Left ventricle myocardium superior (tissue), 1 donor: Measurements from ENCODE around the gene AHR. TPM values are rescaled to one million over a fixed set of nuclear protein-coding genes. Genes with fewer than 3 reads are reported as not detected.

Experiments used
- ATAC-seq: fragments of 200-7000 bp; cut with Tn5 transposase; one replicate; pipeline ENCODE4 v1.9.1; 2020; ENCODE audit warnings: mild to moderate bottlenecking, moderate library complexity
- DNase-seq: peaks from one replicate; pipeline ENCODE4 v3.0.0-alpha.2; 2020
- intact Hi-C: fragments of 100-400 bp; cut with micrococcal nuclease; formaldehyde crosslinking; loops from one replicate; pipeline ENCODE4 v1.11.0; 2022
- long read RNA-seq: library from polyadenylated mRNA; unstranded; transcript quantifications from one replicate; pipeline ENCODE4 v2.0.0, GENCODE V29; 2021
- total RNA-seq: library from RNA; stranded (reverse); fragmentation: NEBNext Ultra II Directional; extraction: Animal tissue kit (Norgen Biotek cat#: 25700); gene quantifications from one replicate; pipeline ENCODE4 v1.2.1, GENCODE V29; 2021
- donor health status: DM: no; HTN: yes; CAD: no; lungs with severe emphysema.

The AHR gene
- total RNA-seq, result 37.9 TPM
- long read RNA-seq, full-length matches to known transcripts, result 1 of 9 reads
- long read RNA-seq, partial matches to known transcripts, result 5 of 9 reads
- long read RNA-seq, other reads (novel, unspliced or antisense), result 3 of 9 reads

DNA sequence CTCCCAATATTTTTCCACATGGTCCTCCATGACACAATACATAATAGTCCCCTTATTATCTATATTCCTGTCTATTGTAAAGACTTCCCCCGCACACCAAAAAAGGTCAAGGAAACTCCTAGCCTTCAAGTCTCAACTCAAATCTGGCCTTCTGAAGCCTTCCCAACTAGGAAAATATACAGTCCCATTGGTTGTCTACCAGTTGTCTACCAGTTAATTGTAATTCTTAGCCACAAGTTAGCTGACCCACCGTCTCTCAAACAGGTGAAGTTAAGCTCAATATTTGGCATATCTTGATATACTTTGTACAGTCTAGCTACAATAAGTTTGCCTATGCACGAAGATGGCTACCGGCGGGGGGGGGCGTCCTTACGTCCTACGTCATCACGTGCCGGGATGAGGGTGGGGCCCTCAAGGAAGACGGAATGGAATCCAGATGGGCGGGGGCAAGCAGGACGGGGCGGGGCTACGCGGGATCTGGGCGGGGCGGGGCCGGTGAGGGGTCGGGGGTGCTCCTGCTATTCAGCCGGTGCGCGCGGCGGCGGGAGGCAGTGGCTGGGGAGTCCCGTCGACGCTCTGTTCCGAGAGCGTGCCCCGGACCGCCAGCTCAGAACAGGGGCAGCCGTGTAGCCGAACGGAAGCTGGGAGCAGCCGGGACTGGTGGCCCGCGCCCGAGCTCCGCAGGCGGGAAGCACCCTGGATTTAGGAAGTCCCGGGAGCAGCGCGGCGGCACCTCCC lies at the start of gene AHR:
Gene AHR, plus strand, starts transcription at position 551 of the 738 bp plus-strand sequence. CDS start 613 bp downstream, outside the sequence.
- ATAC-seq, result peak; percentile 96
- intact Hi-C loops, result no loop called here
- peak; percentile 96 for DNase-seq

DNA sequence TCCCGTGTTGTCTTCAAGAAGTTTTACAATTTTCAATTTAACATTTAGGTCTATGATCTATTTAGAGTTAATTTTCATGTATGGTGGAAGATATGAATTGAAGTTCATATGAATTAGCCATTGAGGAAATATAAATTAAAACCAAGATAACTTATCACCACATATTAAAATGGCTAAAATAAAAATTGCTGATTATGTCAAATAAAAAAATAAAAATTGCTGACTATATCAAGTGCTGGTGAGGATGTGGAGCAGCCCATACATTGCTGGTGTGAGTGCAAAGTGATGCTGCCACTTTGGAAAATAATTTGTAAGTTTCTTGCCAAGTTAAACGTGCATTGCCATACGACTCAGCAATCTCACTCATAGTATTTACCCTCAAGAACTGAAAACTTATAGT lies 44.6 kb upstream of the AHR start:
- intact Hi-C loops, result loop anchor here (10.0 kb wide), 1 partner anchor 159 kb away; no protein-coding TSS in a partner anchor
- ATAC-seq, result no peak
- DNase-seq, result no peak

DNA sequence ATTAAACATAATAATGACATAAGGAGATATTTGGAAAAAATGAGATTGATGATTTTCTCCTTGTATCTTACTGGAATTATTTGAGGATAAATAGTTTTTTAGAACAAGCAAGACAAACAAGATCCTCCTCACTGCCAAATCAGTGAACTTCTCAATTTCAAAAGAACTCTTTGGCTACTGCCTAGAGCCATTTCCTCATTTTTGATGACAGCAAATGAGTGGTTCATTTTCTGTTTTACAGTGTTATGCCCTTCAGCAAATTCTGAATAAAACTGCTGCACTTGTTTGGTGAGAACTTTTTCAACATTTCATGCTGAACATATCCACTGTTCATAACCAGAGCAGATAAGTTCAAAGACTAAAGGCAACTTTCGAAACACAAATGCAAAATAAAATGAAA lies 42.5 kb upstream of the AHR start:
- DNase-seq (no peak), ATAC-seq (no peak)
- intact Hi-C loops, result loop anchor here (10.0 kb wide), 1 partner anchor 161 kb away; no protein-coding TSS in a partner anchor

DNA sequence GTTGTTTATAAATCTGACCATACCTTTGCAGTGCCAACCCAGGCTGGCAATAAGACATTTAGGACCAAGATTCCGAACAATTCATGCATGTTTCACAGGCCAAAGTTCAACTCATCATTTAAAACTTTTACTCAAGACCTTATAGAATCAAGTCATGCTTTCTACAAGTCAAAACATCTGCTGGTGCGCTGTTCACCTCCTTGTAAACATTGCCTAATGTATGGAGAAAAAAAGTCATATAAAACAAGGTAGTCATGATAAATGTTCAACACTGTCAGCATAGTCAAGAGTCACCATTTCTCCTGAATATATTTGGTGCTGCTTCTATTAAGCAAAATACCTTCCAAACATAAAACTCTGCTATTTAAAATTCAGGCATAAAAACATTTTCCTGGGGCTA lies 42.1 kb upstream of the AHR start:
- ATAC-seq, result no peak
- DNase-seq, result no peak
- intact Hi-C loops, result loop anchor here (10.0 kb wide), 1 partner anchor 162 kb away; no protein-coding TSS in a partner anchor

DNA sequence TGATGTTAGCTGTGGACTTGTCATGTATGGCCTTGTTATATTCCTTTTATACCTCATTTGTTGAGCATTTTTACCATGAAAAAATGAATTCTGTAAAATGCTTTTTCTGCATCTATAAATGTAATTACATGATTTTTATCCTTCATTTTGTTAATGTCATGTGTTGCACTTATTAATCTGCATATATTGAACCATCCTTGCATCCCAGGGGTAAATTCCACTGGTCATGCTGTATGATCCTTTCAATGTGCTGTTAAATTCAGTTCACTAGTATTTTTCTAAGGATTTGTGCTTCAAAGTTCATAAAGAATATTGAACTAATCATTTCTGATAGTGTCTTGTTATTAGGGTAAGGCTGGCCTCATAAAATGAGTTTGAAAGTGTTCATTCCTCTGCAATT lies 31.9 kb upstream of the AHR start:
- intact Hi-C loops, result no loop called here
- no peak for ATAC-seq
- DNase-seq, result no peak

DNA sequence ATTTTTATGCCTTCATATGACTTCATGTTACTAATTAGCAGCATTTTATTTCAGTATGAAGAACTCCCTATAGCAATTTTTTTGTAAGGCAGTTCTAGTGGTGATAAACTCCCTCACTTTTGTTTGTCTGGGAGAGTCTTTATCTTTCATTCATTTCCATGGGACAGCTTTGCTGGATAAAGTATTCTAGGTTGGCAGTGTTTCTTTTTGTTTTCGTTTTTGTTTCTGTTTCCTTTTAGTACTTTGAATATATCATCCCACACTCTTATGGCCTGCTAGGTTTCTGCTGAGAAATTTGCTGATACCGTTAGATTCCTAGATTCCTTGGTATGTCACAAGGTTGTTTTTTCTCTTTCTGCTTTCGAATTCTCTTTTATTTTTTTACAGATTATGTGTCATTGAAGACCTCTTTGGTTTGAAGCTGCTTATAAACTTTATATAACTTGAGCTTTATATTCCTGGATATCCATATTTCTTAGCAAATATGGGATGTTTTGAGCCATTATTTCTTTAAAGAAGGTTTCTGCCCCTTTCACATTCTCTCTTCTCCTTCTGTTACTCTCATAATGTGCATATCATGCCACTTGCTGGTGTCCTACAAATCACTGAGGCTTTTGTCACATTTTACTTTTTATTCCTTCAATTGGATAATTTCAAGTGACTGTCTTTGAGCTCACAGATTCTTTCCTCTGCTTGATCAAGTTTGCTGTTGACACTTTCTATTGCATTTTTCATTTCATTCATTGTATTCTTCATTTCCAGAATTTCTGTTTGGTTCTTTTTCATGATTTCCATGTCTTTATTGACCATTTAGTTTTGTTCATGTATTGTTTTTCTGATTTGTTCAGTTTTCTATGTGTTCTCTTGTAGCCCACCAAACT lies 28.9 kb upstream of the AHR start:
- DNase-seq (no peak), ATAC-seq (no peak)
- intact Hi-C loops, result no loop called here

DNA sequence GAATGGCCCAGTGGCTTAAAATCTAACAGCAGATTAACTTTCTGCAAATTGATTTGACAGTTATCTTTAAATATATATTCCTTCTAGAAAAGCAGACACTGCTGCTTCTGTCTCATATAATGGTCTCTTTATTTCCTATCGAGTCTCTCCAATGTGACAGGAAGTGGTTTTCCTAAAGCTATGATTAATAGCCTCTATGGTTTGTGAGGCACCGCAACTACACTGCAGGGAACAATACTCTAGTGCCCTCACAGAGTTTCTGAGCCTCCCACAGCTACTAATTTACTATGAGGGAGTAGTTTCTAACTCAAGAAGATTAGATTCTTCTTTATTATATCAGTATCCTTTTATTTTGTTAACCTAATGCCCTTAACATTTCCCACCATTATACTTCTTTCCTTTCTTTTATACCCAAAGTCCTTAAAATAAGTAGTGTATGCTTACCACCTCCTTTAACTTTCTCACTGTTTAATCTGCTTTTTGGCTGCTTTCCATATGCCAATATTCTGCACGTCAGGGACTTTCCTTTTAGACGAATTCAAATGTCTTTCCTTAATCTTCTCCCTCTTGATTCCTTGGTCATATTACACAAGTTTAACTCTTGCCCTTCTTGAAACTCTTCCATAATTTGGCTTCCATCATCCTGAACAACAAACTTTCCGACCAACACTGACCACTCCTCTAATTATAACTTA lies 23.8 kb upstream of the AHR start:
- intact Hi-C loops, result no loop called here
- DNase-seq (no peak), ATAC-seq (no peak)

DNA sequence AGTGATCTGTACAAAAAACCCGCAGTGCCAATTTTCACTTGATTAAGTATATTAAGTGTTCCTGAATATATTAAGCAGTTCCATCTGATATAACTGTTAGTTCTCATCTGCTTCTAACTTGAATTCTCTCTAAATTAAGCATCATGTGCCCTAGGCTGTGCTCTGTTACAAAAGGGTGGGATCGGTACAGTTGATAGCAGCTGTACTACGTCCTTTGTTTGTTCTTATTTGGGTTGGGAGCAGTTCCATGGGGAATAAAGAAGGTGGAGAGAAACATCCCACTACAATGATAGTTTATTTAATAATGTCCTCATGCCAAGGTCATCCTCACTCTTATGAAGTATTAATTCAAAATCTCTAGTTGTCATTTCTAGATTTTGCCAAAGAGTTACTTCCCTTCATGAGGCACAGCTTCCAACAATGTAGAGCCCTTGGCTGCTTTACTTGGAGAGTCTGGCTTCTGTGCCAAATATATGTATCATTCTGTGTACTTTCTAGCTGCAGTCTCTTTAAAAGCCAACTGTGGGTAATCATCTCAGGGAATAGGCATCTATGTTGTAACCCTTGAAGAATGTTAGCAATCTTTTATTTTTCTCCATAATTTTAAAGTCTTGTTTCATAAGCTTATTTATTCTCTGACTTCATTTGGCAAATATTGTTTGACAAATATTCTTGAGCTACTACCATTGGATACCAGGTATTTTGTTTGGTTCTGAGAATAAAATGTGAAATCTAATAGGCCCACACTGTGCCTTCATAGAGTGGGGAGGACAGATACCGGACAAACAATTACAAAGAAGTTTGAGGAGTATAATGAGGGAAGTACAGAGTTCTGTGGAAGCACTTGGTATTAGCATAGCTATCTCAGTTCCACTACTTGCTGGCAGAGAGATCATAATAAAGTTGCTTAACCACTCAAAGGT lies 22.4 kb upstream of the AHR start:
- ATAC-seq (peak; percentile 97), DNase-seq (no peak)
- intact Hi-C loops, result no loop called here

DNA sequence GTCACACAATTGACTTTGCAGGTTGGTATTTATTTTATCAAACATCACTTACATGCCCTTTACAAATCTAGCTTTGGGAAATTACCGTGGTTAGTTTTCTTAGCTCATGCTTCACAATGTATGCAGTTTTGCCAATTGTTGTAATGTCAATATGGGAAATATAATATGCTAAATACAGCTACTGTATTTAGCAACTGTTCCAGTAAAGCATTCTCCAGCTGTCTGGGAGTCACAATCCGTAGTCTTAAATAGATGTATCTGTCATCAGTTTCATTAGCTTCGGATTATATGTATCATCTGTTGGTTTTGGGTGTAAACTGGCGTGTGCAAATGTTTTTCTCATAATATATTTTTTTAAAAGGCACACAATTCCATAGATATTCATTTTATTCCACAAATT lies 19.4 kb upstream of the AHR start:
- DNase-seq (no peak), ATAC-seq (no peak)
- intact Hi-C loops, result no loop called here

DNA sequence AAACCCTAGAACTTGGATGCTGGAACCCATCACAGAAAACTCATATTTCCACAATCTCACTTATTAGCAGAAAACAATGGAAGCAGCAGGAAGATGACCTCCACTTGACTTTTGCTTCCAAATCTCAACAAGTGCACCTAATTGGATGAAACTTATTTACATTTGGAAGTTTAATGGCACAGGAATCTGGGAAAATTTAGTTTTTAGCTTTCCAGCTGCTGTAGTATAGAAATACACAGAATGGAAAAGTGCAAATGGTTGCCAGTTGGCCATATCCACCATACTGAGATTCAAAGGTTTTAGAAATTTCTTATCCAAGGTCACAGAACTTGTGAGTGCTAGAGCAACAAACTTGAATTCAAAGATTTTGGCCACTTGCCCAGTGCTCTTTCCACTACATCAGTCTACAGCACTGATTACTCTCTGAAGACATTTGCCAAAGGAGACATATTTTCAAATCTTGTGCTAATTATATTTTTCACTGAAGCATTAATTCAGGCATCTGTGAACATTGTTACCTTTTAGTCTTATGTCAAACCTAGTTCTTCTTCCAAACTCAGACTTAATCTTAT lies 9.3 kb upstream of the AHR start:
- intact Hi-C loops, result no loop called here
- ATAC-seq, result peak; percentile 93
- DNase-seq, result no peak

DNA sequence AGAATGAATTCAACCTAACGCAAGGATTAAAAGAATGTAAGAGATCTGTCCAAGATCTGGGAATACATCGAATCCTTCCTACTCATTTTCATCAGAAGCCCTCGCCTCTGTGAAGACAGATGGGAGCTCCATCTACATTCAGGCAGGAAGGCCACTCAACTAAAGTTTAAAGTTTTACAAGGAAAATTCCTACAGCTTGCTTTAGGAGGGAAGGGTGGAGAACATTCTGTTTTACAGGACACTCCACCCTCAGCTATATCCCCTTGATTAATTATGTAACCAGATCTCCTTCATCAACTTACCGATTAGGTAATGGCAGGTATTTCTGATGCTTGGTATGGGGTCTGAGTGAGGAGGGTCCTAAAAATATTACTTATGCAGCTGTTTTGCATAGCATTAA lies 5.6 kb upstream of the AHR start:
- ATAC-seq, result no peak
- intact Hi-C loops, result no loop called here
- no peak for DNase-seq

DNA sequence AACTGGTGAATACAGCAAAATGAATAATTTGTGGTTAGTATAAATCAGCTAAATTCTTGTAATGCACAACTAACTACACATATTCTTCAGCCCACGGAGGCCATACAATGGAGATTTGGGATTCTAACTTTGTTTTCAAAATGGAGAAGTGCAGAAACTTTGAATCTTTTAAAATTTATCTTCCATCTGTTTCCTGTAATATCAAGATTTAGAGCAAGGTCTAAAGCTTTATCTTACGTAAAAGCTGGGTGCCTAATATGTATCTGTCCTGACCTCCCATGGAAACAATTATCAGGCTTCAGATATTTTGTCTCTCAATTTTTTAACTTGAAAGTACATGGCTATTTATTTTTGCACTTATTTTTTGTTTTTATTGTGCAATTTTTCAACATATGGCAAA lies 5.0 kb upstream of the AHR start:
- DNase-seq, result no peak
- intact Hi-C loops, result no loop called here
- ATAC-seq, result no peak

DNA sequence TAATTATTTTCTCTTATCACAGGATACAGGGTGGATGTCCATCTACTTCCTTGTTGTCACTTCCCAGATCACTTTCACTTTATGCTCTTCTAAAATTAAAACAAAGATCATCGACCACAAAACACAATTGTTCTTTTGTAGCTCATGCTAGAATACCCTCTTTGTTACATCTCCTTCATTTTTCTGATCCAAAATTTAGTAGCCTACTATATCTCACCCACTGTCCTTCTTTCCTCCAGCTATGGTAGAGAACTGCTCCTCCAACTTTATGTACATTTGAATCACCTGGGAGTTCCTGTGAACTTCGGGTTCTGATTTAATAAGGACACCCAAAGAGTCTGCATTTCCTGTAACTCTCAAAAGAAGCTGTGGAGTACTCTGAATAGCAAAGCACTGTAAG lies 1.2 kb upstream of the AHR start:
- ATAC-seq (no peak), DNase-seq (no peak)
- intact Hi-C loops, result no loop called here

DNA sequence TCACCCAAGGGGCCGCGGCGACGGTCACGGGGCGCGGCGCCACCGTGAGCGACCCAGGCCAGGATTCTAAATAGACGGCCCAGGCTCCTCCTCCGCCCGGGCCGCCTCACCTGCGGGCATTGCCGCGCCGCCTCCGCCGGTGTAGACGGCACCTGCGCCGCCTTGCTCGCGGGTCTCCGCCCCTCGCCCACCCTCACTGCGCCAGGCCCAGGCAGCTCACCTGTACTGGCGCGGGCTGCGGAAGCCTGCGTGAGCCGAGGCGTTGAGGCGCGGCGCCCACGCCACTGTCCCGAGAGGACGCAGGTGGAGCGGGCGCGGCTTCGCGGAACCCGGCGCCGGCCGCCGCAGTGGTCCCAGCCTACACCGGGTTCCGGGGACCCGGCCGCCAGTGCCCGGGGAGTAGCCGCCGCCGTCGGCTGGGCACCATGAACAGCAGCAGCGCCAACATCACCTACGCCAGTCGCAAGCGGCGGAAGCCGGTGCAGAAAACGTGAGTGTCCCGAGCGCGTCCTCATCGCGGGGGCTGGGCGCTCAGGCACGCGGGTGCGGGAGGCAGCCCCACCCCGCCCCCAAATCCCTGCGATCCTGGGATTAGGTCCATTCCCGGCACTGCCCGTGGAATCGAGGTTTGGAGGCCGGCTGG lies 509 bp downstream of the AHR start:
- DNase-seq (peak; percentile 78), ATAC-seq (peak; percentile 62)
- intact Hi-C loops, result no loop called here

DNA sequence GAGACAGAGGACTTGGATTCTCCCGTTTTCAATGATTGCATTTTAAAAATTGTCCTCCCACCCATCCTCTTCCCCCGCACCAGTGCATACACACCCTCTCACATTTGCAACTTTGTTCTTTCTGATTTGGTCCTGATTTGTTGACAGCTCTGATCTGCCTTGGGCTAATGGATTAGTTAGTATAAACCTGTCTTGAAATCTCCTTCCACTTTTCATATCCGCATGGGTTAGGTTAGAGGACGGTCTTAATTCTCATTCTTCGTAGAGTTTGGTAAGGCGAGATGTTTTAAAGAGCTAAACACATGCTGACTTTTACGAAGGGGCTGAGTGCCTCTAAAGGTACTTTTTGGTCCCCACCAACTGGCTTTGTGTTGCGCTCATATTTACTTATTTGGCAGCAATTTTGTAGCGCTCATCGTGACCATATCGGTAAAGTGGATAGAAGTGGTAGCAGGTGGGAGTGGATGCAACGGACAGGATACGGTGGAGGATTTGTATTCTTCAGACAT lies 1.1 kb downstream of the AHR start:
- intact Hi-C loops, result no loop called here
- no peak for DNase-seq
- ATAC-seq, result peak; percentile 7

DNA sequence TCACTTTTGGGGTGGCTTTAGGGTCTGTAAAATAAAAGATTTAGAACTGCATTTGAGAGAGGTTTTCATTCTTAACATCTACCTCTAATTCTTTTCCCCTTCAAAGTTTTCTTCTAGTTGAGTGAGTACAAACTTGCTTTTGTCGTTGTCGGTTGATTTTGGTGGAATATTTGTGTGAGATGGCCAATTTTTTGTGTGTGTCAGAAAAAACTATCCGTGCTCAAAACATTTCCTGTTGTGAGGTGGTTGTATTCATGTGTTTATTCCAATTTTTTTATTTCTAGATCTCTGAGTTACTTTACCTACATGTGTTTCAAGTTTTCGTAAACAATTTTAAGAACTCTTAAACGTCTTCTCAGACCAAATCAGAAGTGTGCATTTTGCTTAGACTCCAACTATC lies 1.6 kb downstream of the AHR start:
- no peak for ATAC-seq
- DNase-seq, result no peak
- intact Hi-C loops, result loop anchor here (10.0 kb wide), 1 partner anchor 315 kb away; no protein-coding TSS in a partner anchor

DNA sequence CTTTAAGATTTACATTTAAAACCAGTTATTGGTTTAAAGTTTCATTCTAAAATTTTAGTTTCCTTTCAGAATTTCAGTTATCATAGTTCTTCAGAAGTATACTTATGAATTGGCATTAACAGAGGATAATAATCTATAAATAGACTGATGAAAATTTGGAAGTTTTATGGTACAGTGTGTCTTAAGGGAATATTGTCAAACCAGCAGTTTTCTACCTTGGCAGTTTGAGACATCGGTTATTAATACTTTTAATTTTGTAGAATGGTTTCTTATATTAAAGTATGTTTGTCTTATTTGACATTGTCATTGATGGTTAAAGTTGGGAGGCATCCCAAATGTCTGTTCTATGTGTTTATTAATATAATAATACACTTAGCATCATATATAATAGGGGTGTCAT lies 2.0 kb downstream of the AHR start:
- DNase-seq, result no peak
- ATAC-seq, result no peak
- intact Hi-C loops, result loop anchor here (10.0 kb wide), 1 partner anchor 316 kb away; no protein-coding TSS in a partner anchor
